Gastroesophageal sphincter (tissue), 4 donors: ENCODE data around the gene PGBD2. TPM values are rescaled to one million over a fixed set of nuclear protein-coding genes. Genes with fewer than 3 reads are reported as not detected.

ENCODE experiments used
- ATAC-seq: fragments of 150-250 bp; one replicate; pipeline ENCODE4 v1.9.1; 2016; ENCODE audit warnings: mild to moderate bottlenecking, moderate library complexity
- H3K27ac ChIP-seq, 4 donors: fragments of 200-600 bp; sonication (generic) in 3 of 4; 1 replicate in 3 of 4; 2 replicates in 1 of 4; pipeline ENCODE4 v1.5.1; 2016 to 2019
- H3K27me3 ChIP-seq: fragments of 200-600 bp; sonication (generic); one replicate; pipeline ENCODE4 v1.5.1; 2019
- H3K36me3 ChIP-seq, 2 donors: fragments of 200-600 bp; sonication (generic); one replicate each; pipeline ENCODE4 v1.5.1; 2019; ENCODE audit warnings: control low read depth in 1 of 2
- H3K4me1 ChIP-seq, 3 donors: fragments of 200-600 bp; sonication (generic); 1 replicate in 2 of 3; 2 replicates in 1 of 3; pipeline ENCODE4 v1.5.1; 2016 to 2019; ENCODE audit warnings: control low read depth in 2 of 3
- H3K4me3 ChIP-seq, 2 donors: fragments of 200-600 bp; sonication (generic); one replicate each; pipeline ENCODE4 v1.5.1; 2019; ENCODE audit warnings: mild to moderate bottlenecking in 1 of 2, moderate library complexity in 1 of 2
- H3K9me3 ChIP-seq, 3 donors: fragments of 200-600 bp; sonication (generic); one replicate each; pipeline ENCODE4 v1.5.1; 2017 to 2019; ENCODE audit warnings: control low read depth in 2 of 3
- EP300 ChIP-seq: sonication (generic); formaldehyde crosslinking; IDR thresholded peaks from one replicate; pipeline ENCODE4 v1.6.1; 2017; ENCODE audit warnings: antibody characterized with exemption, mild to moderate bottlenecking
- POLR2A ChIP-seq, 2 donors: fragments of 450-650 bp; IDR thresholded peaks; one replicate each; pipeline ENCODE4 v1.6.1; 2017; ENCODE audit warnings: antibody characterized with exemption in 2 of 2, mild to moderate bottlenecking in 2 of 2, moderate library complexity in 1 of 2
- POLR2AphosphoS5 ChIP-seq: sonication (generic); formaldehyde crosslinking; IDR thresholded peaks from one replicate; pipeline ENCODE4 v1.6.1; 2017; ENCODE audit warnings: antibody characterized with exemption
- WGBS, 2 donors: methylation state at CpG; one replicate each; pipeline ENCODE4 v1.1.5; 2018; ENCODE audit warnings: low coverage in 1 of 2; 5-methylcytosine and 5-hydroxymethylcytosine counted together
- total RNA-seq, 4 donors: library from RNA; depleted of rRNA; stranded (reverse); fragments of >200 nt; gene quantifications; one replicate each; pipeline ENCODE4 v1.1.0, GENCODE V29; 2016
- TF ChIP-seq, protein P1 (sequence below), 4 experiments: fragments of 200-600 bp in 2 of 4; fragments of 450-650 bp in 2 of 4; sonication (generic) in 1 of 4; IDR thresholded peaks; one replicate each; pipeline ENCODE4 v1.5.1; 2017 to 2019; ENCODE audit warnings: antibody characterized with exemption in 4 of 4, mild to moderate bottlenecking in 2 of 4, moderate library complexity in 2 of 4

The PGBD2 gene
- total RNA-seq, 4 donors from 2014 or later = 3.6 to 5.9 (median 4.7) TPM

DNA sequence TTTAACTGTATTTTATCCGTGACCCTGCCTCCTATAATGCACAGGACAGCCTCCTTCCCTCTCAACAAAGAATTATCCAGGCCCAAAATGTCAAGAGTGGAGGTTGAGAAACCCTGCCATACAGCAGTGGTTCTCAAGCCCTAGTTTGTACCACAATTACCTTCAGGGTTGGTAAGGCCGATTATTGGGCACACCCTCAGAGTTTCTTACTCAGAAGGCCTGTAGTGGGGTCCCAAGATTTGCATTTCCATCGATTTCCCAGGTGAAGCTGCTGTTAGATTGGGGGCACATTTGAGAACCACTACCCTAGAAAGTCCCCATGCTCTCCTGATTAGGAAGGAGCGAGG, 400 bp upstream of the PGBD2 start:
- 40 to 72% methylated on average over 1 to 2 of the region's 4 CpGs for WGBS, 2 donors
- Histone ChIP-seq H3K4me3 (peak overlapping the region; percentile 67 to 77), H3K36me3 (peaks cover 0 to 4% of the 10 kb centered on the region in 2 donors), H3K27me3 (no peaks in the 10 kb centered on the region), H3K27ac (peak overlapping the region; percentile 77 to 97 (median 93)), H3K9me3 (no peaks in the 10 kb centered on the region), H3K4me1 (peaks cover 0 to 26% (median 4%) of the 10 kb centered on the region in 3 donors)
- no peak for ATAC-seq
- TF ChIP-seq POLR2AphosphoS5 (no peak), EP300 (no peak), POLR2A (IDR thresholded peaks at IDR 0.05) (no peak)
- TF ChIP-seq, protein P1, sequence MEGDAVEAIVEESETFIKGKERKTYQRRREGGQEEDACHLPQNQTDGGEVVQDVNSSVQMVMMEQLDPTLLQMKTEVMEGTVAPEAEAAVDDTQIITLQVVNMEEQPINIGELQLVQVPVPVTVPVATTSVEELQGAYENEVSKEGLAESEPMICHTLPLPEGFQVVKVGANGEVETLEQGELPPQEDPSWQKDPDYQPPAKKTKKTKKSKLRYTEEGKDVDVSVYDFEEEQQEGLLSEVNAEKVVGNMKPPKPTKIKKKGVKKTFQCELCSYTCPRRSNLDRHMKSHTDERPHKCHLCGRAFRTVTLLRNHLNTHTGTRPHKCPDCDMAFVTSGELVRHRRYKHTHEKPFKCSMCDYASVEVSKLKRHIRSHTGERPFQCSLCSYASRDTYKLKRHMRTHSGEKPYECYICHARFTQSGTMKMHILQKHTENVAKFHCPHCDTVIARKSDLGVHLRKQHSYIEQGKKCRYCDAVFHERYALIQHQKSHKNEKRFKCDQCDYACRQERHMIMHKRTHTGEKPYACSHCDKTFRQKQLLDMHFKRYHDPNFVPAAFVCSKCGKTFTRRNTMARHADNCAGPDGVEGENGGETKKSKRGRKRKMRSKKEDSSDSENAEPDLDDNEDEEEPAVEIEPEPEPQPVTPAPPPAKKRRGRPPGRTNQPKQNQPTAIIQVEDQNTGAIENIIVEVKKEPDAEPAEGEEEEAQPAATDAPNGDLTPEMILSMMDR (IDR thresholded peaks at IDR 0.05) = no peak

- Histone ChIP-seq H3K9me3 (no peaks in the 10 kb centered on the region), H3K4me1 (peaks cover 0 to 26% (median 4%) of the 10 kb centered on the region in 3 donors), H3K36me3 (peaks cover 0 to 6% of the 10 kb centered on the region in 2 donors), H3K4me3 (peak overlapping the region; percentile 67 to 77), H3K27me3 (no peaks in the 10 kb centered on the region), H3K27ac (peak overlapping the region; percentile 82 to 97 (median 93))
- no peak for ATAC-seq
- TF ChIP-seq POLR2A (IDR thresholded peaks at IDR 0.05) = no peak
- TF ChIP-seq, protein P1 (IDR thresholded peaks at IDR 0.05) = no peak
- TF ChIP-seq EP300 = no peak
- TF ChIP-seq POLR2AphosphoS5 = no peak
- WGBS, 2 donors = 27 to 28% methylated on average over 8 to 11 of the region's 18 CpGs
These were observed 972 bp downstream of the PGBD2 start for GRCh38 chr1:248906753-248907661.

GRCh38 chr1:248910761-248911160, 4.7 kb downstream of the PGBD2 start:
- Histone ChIP-seq H3K4me3 (no peak overlapping the region), H3K4me1 (peaks cover 0 to 21% (median 4%) of the 10 kb centered on the region in 3 donors), H3K9me3 (no peaks in the 10 kb centered on the region), H3K27ac (no peak overlapping the region), H3K36me3 (peaks cover 0 to 28% of the 10 kb centered on the region in 2 donors), H3K27me3 (no peaks in the 10 kb centered on the region)
- no peak for ATAC-seq
- whole genome bisulfite sequencing, 2 donors = 90 to 97% methylated on average over 6 of the region's 6 CpGs
- no peak for TF ChIP-seq POLR2A (IDR thresholded peaks at IDR 0.05)
- TF ChIP-seq POLR2AphosphoS5 = no peak
- TF ChIP-seq, protein P1 (IDR thresholded peaks at IDR 0.05) = no peak
- no peak for TF ChIP-seq EP300

- Histone ChIP-seq H3K27me3 (no peaks in the 10 kb centered on the region), H3K27ac (no peak overlapping the region), H3K4me1 (no peaks in the 10 kb centered on the region), H3K9me3 (no peaks in the 10 kb centered on the region), H3K36me3 (peaks cover 0 to 60% of the 10 kb centered on the region in 2 donors), H3K4me3 (no peak overlapping the region)
- WGBS, 2 donors = 37% methylated on average over 2 of the region's 2 CpGs; no CpG with 5 or more reads in 1 of the 2 donors
- ATAC-seq = no peak
- TF ChIP-seq, protein P1 (IDR thresholded peaks at IDR 0.05) = no peak
- no peak for TF ChIP-seq POLR2A (IDR thresholded peaks at IDR 0.05)
- TF ChIP-seq POLR2AphosphoS5 = no peak
- no peak for TF ChIP-seq EP300
These were observed 7.9 kb downstream of the PGBD2 start for GRCh38 chr1:248913933-248914332.
